Measurements from ENCODE around the gene CCT6B.

DNA sequence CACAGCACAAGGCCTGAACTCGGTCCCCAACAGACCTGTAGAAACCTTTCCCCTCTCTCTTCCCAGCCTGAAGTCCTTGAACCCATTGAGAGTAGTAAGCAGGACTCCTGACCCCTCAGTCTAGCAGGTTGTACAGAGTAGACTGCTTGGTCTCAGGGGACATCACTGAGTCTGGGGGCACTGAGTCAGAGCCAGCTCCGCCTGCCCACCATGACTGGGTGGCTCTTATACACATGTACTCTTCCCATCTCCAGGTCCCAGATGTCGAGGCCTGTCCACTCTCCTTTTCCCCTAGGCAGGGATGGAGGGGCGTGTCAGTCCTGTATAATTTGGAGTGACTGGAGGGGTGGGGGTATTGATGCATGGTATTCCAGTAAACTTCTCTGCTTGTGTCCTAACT lies 42.5 kb upstream of the CCT6B start:
- TF ChIP-seq EZH2 (IDR thresholded peaks at IDR 0.05) (no peak), POLR2AphosphoS5 (IDR thresholded peaks at IDR 0.05; ENCODE audit: low read depth, low read length) (no peak)
